GM23248 (cell line): ENCODE measurements around the gene GALNT14.

ENCODE experiments used
- EZH2 ChIP-seq: fragments of 200-600 bp; sonication (generic); IDR thresholded peaks from 2 replicates; pipeline ENCODE4 v1.6.1; 2018; ENCODE audit warnings: antibody characterized with exemption, mild to moderate bottlenecking; ENCODE audit not compliant: insufficient read depth, poor library complexity, severe bottlenecking
- EZH2phosphoT487 ChIP-seq: fragments of 200-600 bp; sonication (generic); IDR thresholded peaks from 2 replicates; pipeline ENCODE4 v1.6.1; 2018; ENCODE audit warnings: antibody characterized with exemption, moderate library complexity, mild to moderate bottlenecking, low read depth; ENCODE audit not compliant: insufficient read depth

- TF ChIP-seq EZH2: no peak
- no peak for TF ChIP-seq EZH2phosphoT487
Measured at GRCh38 chr2:30914456-30914855, 223.8 kb downstream of the GALNT14 start.
